Measurements from ENCODE around the gene THSD4. TPM values are rescaled to one million over a fixed set of nuclear protein-coding genes. Genes with fewer than 3 reads are reported as not detected.

The THSD4 gene
- total and polyA plus RNA-seq, 7 donors, result 1.4 to 7.8 (median 2.2) TPM

- Histone ChIP-seq H3K36me3 (no peaks in the 10 kb centered on the region), H3K4me3 (no peak overlapping the region), H3K27me3 (no peaks in the 10 kb centered on the region), H3K4me1 (peaks cover 0 to 13% (median 8%) of the 10 kb centered on the region in 4 donors), H3K27ac (no peak overlapping the region), H3K9me3 (no peaks in the 10 kb centered on the region)
- intact Hi-C loops (cut with DNase I), result no loop called here
- TF ChIP-seq CTCF (IDR thresholded peaks at IDR 0.05), result no peak
- no peak for TF ChIP-seq POLR2AphosphoS5 (IDR thresholded peaks at IDR 0.05)
- TF ChIP-seq EP300 (IDR thresholded peaks at IDR 0.05), result no peak
- no peak for TF ChIP-seq POLR2A (IDR thresholded peaks at IDR 0.05)
- 48 to 70% methylated on average over 3 of the region's 3 CpGs for WGBS, 2 donors
- DNase-seq, result no peak
Observed at GRCh38 chr15:71530116-71530515, 414.8 kb downstream of the THSD4 start.

- DNase-seq, result no peak
- Histone ChIP-seq H3K36me3 (no peaks in the 10 kb centered on the region), H3K27ac (no peak overlapping the region), H3K27me3 (no peaks in the 10 kb centered on the region), H3K4me3 (no peak overlapping the region), H3K9me3 (no peaks in the 10 kb centered on the region), H3K4me1 (no peaks in the 10 kb centered on the region)
- 91 to 93% methylated on average over 6 of the region's 6 CpGs for WGBS, 2 donors
- TF ChIP-seq POLR2A (IDR thresholded peaks at IDR 0.05) (no peak), POLR2AphosphoS5 (IDR thresholded peaks at IDR 0.05) (no peak), EP300 (IDR thresholded peaks at IDR 0.05) (no peak), CTCF (IDR thresholded peaks at IDR 0.05) (peak in 1 of 4 experiments; percentile 30)
- intact Hi-C loops (cut with DNase I), result no loop called here
Observed at GRCh38 chr15:71532994-71533393, 417.7 kb downstream of the THSD4 start.

DNA sequence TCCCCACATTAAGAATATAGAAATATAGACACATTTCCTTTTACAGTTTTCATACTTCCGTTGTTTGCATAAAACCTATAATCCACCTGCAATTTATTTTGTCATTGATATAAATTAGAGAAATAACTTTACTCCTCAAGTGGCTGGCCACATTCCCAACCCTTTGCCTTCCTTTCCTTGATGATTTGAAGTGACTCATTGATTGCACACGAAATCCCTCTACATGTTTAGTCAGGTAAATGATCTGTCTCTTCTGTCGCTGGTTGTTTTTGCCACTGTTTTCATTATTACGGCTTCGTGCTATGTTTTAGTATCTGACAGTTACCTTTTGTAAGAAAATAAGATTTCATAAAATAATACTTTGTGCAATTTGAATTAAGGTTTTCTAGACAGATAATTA lies 422.9 kb downstream of the THSD4 start:
- H3K4me1 ChIP-seq, result no peaks in the 10 kb centered on the region
- H3K4me3 ChIP-seq, result no peak overlapping the region
- intact Hi-C loops (cut with DNase I), result no loop called here
- H3K27ac ChIP-seq, result no peak overlapping the region
- no peaks in the 10 kb centered on the region for H3K36me3 ChIP-seq
- DNase-seq, result no peak
- no peaks in the 10 kb centered on the region for H3K9me3 ChIP-seq
- TF ChIP-seq EP300 (IDR thresholded peaks at IDR 0.05) (no peak), CTCF (IDR thresholded peaks at IDR 0.05) (no peak), POLR2A (IDR thresholded peaks at IDR 0.05) (no peak), POLR2AphosphoS5 (IDR thresholded peaks at IDR 0.05) (no peak)
- no peaks in the 10 kb centered on the region for H3K27me3 ChIP-seq
- WGBS, 2 donors, result 89 to 91% methylated on average over 5 of the region's 5 CpGs

- H3K4me3 ChIP-seq, result no peak overlapping the region
Observed at GRCh38 chr15:71541746-71542145, 426.5 kb downstream of the THSD4 start.

More at GRCh38 chr15:71541746-71542145, 426.5 kb downstream of the THSD4 start:
- WGBS, 2 donors, result 81 to 89% methylated on average over 2 of the region's 2 CpGs
- H3K27me3 ChIP-seq, result no peaks in the 10 kb centered on the region
- intact Hi-C loops (cut with DNase I), result no loop called here
- H3K4me1 ChIP-seq, result no peaks in the 10 kb centered on the region
- TF ChIP-seq CTCF (IDR thresholded peaks at IDR 0.05), result no peak
- TF ChIP-seq POLR2A (IDR thresholded peaks at IDR 0.05), result no peak
- no peak for TF ChIP-seq EP300 (IDR thresholded peaks at IDR 0.05)
- no peak for TF ChIP-seq POLR2AphosphoS5 (IDR thresholded peaks at IDR 0.05)
- DNase-seq, result no peak
- no peaks in the 10 kb centered on the region for H3K36me3 ChIP-seq
- no peak overlapping the region for H3K27ac ChIP-seq
- no peaks in the 10 kb centered on the region for H3K9me3 ChIP-seq

Data from sigmoid colon (tissue), 7 donors.